Effector CD8-positive, alpha-beta T cell (primary cell): ENCODE results near the gene FAM237B.

ENCODE experiments used
- DNase-seq: peaks from one replicate; lab custom pipeline; 2025; lab: John Stamatoyannopoulos, UW

The FAM237B gene

GRCh38 chr7:90290244-90291113 is 30.6 kb downstream of the FAM237B start:
- no peak for DNase-seq

- DNase-seq = no peak
Measured at GRCh38 chr7:90288154-90288553, 33.0 kb downstream of the FAM237B start.

- no peak for DNase-seq
Measured at GRCh38 chr7:90276033-90276728, 44.9 kb downstream of the FAM237B start.

GRCh38 chr7:90274161-90274560 is 46.9 kb downstream of the FAM237B start:
- no peak for DNase-seq

- no peak for DNase-seq
Measured at GRCh38 chr7:90272242-90272641, 48.9 kb downstream of the FAM237B start.

- no peak for DNase-seq
Measured at GRCh38 chr7:90271753-90272152, 49.4 kb downstream of the FAM237B start.

- DNase-seq = no peak
Measured at GRCh38 chr7:90270431-90271178, 50.5 kb downstream of the FAM237B start.

- DNase-seq = no peak
Measured at GRCh38 chr7:90269163-90269562, 51.9 kb downstream of the FAM237B start.

- DNase-seq = no peak
Measured at GRCh38 chr7:90267263-90267858, 53.7 kb downstream of the FAM237B start.

- DNase-seq = no peak
Measured at GRCh38 chr7:90266808-90267207, 54.3 kb downstream of the FAM237B start.
